Keratinocyte (primary cell): ENCODE measurements around the gene ATP1A1. TPM values are rescaled to one million over a fixed set of nuclear protein-coding genes. Genes with fewer than 3 reads are reported as not detected.

Experiments
- DNase-seq: peaks from one replicate; pipeline ENCODE4 v3.0.0-alpha.2; 2011; ENCODE audit warnings: low read depth, missing footprints, low spot score
- FAIRE-seq: peaks from 2 replicates; lab custom pipeline; 2011; peaks lifted over from hg19 to GRCh38; lab: Jason Lieb, UNC
- H2AFZ ChIP-seq: 2 replicates; pipeline ENCODE4 v1.6.0; 2012; ENCODE audit warnings: low read length, control low read depth, inconsistent platforms; ENCODE audit not compliant: control insufficient read depth
- H3K27ac ChIP-seq: 2 replicates; pipeline ENCODE4 v1.5.1; 2011; ENCODE audit warnings: low read length; ENCODE audit not compliant: control insufficient read depth, insufficient read depth
- H3K27me3 ChIP-seq: 3 replicates; pipeline ENCODE4 v1.6.0; 2011; ENCODE audit warnings: low read length; ENCODE audit not compliant: control insufficient read depth, insufficient read depth; ENCODE audit errors: extremely low read depth
- H3K36me3 ChIP-seq, 2 experiments: 2 replicates in 1 of 2; 3 replicates in 1 of 2; pipeline ENCODE4 v1.5.1; 2011; ENCODE audit warnings: low read length in 2 of 2, mild to moderate bottlenecking in 1 of 2; ENCODE audit not compliant: control insufficient read depth in 2 of 2, insufficient read depth in 2 of 2; ENCODE audit errors: extremely low read depth in 1 of 2
- H3K4me1 ChIP-seq: 3 replicates; pipeline ENCODE4 v1.5.1; 2011; ENCODE audit warnings: low read length; ENCODE audit not compliant: control insufficient read depth, insufficient read depth; ENCODE audit errors: extremely low read depth
- H3K4me2 ChIP-seq: 3 replicates; pipeline ENCODE4 v1.6.0; 2011; ENCODE audit warnings: low read depth, low read length; ENCODE audit not compliant: control insufficient read depth, insufficient read depth; ENCODE audit errors: extremely low read depth
- H3K4me3 ChIP-seq, 3 experiments: fragments of 200-600 bp in 1 of 3; sonication (generic) in 1 of 3; 2 replicates in 2 of 3; 3 replicates in 1 of 3; pipeline ENCODE4 v1.5.1; 2011 to 2016; ENCODE audit warnings: low read length in 3 of 3, mild to moderate bottlenecking in 3 of 3, control low read depth in 2 of 3, inconsistent platforms in 1 of 3, low read depth in 1 of 3, mixed read lengths in 1 of 3, mixed run types in 1 of 3, moderate library complexity in 1 of 3; ENCODE audit not compliant: control insufficient read depth in 2 of 3, insufficient read depth in 2 of 3; ENCODE audit errors: extremely low read depth in 1 of 3
- H3K79me2 ChIP-seq: 2 replicates; pipeline ENCODE4 v1.6.0; 2012; ENCODE audit warnings: low read length; ENCODE audit not compliant: control insufficient read depth, insufficient read depth
- H3K9ac ChIP-seq: 3 replicates; pipeline ENCODE4 v1.6.0; 2011; ENCODE audit warnings: low read length; ENCODE audit not compliant: control insufficient read depth, insufficient read depth; ENCODE audit errors: extremely low read depth
- H3K9me1 ChIP-seq: 3 replicates; pipeline ENCODE4 v1.6.0; 2011; ENCODE audit warnings: low read length; ENCODE audit not compliant: control insufficient read depth, insufficient read depth; ENCODE audit errors: extremely low read depth
- H3K9me3 ChIP-seq: 2 replicates; pipeline ENCODE4 v1.5.1; 2012; ENCODE audit warnings: low read depth, low read length; ENCODE audit not compliant: control insufficient read depth
- H4K20me1 ChIP-seq: 3 replicates; pipeline ENCODE4 v1.6.0; 2011; ENCODE audit warnings: low read length; ENCODE audit not compliant: control insufficient read depth, insufficient read depth; ENCODE audit errors: extremely low read depth
- EZH2 ChIP-seq: IDR thresholded peaks from one replicate; pipeline ENCODE4 v1.6.1; 2012; ENCODE audit warnings: inconsistent platforms, mild to moderate bottlenecking, low read length, moderate library complexity
- dilution Hi-C: fragments of 300-500 bp; cut with MboI; formaldehyde crosslinking; loops from one replicate; pipeline ENCODE4 v1.7.0; 2020; ENCODE audit warnings: low sequenced_read_pairs; ENCODE audit not compliant: extremely low pct_ligation_motif_present
- polyA plus RNA-seq, 5 experiments: library from polyadenylated mRNA; depleted of rRNA in 3 of 5; stranded (reverse) in 3 of 5; stranded (forward) in 1 of 5; unstranded in 1 of 5; fragments of >200 nt; gene quantifications; 1 replicate in 1 of 5; 2 replicates in 3 of 5; 3 replicates in 1 of 5; pipeline versions ENCODE4 v1.2.1 to v1.2.3, GENCODE V29; 2011 to 2012; ENCODE audit warnings: missing spikeins in 2 of 5, low read depth in 1 of 5, low replicate concordance in 1 of 5
- TF ChIP-seq, protein P1 (sequence below), 3 experiments: IDR thresholded peaks in 1 of 3; conservative IDR thresholded peaks in 1 of 3; optimal IDR thresholded peaks in 1 of 3; 2 replicates in 2 of 3; 3 replicates in 1 of 3; pipeline versions ENCODE3 to v1.5.1; 2011; ENCODE audit warnings: low read length in 3 of 3, mild to moderate bottlenecking in 3 of 3, moderate library complexity in 2 of 3, control low read depth in 1 of 3, inconsistent platforms in 1 of 3; ENCODE audit not compliant: insufficient read depth in 2 of 3; ENCODE audit errors: extremely low read depth in 1 of 3

The ATP1A1 gene
- polyA plus RNA-seq, 1 donor (not counting 4 experiments of a cell fraction or from before 2014, with no cell fraction given) = 357 TPM

DNA sequence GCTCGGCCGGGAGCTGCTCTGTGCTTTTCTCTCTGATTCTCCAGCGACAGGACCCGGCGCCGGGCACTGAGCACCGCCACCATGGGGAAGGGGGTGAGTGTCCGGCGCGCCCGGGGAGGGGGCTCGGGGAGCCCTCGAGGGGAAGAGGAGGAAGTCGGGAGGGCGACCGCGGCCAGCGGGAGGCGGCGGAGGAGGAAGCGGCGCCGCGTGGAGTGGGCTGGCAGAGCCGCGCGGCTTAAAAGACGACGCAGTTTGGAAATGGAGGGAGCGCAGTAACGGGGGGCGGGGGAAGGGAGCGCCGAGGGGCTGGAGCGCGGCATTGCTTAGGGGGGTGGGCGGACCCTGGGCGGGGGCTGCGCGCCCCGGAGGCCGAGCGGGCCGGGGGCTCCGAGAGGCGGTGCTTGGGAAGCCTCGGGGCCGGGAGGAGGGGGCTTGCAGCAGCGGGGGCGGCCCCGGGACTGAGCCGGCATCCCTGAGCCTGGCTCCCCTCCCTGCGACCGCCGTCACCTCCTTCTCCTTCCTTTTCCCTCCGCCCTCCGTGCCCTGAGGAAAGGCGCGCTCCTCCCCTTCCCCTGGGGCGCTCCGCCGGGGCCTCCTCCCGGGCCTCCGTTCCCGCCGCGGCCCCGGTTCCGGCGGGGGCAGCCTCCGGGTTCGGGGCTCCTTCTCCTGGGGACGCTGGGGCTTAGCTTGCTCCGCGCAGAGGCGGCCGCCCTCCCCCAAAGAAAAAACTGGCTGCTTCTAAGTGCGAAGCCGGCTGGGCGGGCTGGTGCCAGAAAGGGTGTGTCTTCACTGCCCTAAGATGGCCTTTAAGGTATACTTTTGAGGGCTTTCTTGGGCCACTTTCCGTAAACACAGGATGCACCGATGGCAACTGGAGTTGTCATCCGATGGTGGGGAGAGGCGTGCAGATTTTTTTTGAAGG is 648 bp downstream of the ATP1A1 start:
- Histone ChIP-seq H2AFZ (peak overlapping the region; percentile 23), H3K4me3 (peak overlapping the region; percentile 82 to 94 (median 86)), H3K36me3 (no peaks in the 10 kb centered on the region), H3K9ac (peak overlapping the region; percentile 78), H4K20me1 (no peaks in the 10 kb centered on the region), H3K27ac (peak overlapping the region; percentile 96), H3K27me3 (peaks cover 3% of the 10 kb centered on the region), H3K4me2 (peak overlapping the region; percentile 88), H3K4me1 (peaks cover 44% of the 10 kb centered on the region), H3K79me2 (peaks cover 32% of the 10 kb centered on the region), H3K9me3 (no peaks in the 10 kb centered on the region), H3K9me1 (no peaks in the 10 kb centered on the region)
- no peak for TF ChIP-seq EZH2
- TF ChIP-seq, protein P1, sequence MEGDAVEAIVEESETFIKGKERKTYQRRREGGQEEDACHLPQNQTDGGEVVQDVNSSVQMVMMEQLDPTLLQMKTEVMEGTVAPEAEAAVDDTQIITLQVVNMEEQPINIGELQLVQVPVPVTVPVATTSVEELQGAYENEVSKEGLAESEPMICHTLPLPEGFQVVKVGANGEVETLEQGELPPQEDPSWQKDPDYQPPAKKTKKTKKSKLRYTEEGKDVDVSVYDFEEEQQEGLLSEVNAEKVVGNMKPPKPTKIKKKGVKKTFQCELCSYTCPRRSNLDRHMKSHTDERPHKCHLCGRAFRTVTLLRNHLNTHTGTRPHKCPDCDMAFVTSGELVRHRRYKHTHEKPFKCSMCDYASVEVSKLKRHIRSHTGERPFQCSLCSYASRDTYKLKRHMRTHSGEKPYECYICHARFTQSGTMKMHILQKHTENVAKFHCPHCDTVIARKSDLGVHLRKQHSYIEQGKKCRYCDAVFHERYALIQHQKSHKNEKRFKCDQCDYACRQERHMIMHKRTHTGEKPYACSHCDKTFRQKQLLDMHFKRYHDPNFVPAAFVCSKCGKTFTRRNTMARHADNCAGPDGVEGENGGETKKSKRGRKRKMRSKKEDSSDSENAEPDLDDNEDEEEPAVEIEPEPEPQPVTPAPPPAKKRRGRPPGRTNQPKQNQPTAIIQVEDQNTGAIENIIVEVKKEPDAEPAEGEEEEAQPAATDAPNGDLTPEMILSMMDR (optimal IDR thresholded peaks at IDR 0.05 in 1 of 3, IDR thresholded peaks at IDR 0.05 in 1 of 3, conservative IDR thresholded peaks at IDR 0.05 in 1 of 3; ENCODE audit: extremely low read depth in 1 of 3, insufficient read depth in 2 of 3, low read length in 3 of 3) = no peak
- DNase-seq = no peak
- FAIRE-seq = no peak
- dilution Hi-C loops = no loop called here

DNA sequence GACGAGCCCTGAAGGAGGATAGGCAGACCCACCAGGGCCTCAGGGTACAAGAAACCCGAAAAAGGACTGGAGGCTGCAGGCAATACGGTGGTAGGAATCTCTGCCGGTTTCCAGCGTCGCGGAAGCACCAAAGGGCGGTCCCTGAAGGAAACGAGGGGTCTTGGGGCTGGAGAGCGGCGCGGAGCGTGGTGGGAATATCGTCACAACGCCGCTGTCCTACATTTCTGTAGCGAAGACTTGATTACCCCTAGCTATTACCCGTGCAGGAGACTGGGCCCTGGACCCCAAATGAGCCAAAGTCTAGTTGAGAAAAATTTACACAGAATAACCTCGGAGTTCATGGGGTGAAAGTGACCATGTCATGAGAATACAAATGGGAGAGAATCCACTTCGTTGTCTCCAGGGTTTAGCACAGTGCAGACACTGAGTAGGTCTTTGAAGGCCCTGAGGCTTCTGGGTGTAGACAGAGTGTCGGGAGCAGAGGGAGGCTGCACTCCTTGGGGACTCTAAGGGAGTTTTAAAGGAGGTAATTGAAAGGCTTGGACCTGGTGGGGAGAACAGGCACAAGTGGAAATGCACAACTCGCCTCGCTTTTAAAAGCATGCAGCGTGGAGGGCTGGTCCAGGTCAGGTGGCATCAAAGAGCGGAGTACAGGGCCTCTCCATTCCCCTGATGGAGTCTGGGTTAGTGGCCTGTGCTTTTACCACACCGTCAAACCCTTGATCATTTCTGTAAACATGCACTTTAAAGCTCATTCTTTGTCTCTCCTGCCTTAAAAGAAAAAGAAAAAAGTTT is 1.5 kb downstream of the ATP1A1 start:
- peaks cover 53% of the 10 kb centered on the region for H3K4me1 ChIP-seq
- H3K4me2 ChIP-seq = peak overlapping the region; percentile 88
- H3K27ac ChIP-seq = peak overlapping the region; percentile 96
- DNase-seq = no peak
- no peaks in the 10 kb centered on the region for H3K36me3 ChIP-seq
- no peaks in the 10 kb centered on the region for H3K9me1 ChIP-seq
- peak overlapping the region; percentile 82 to 94 (median 86) for H3K4me3 ChIP-seq
- no peaks in the 10 kb centered on the region for H4K20me1 ChIP-seq
- H3K79me2 ChIP-seq = peaks cover 40% of the 10 kb centered on the region
- H3K9me3 ChIP-seq = no peaks in the 10 kb centered on the region
- H3K9ac ChIP-seq = peak overlapping the region; percentile 78
- no peak for FAIRE-seq
- peaks cover 3% of the 10 kb centered on the region for H3K27me3 ChIP-seq
- TF ChIP-seq EZH2 = no peak
- TF ChIP-seq, protein P1 (optimal IDR thresholded peaks at IDR 0.05 in 1 of 3, IDR thresholded peaks at IDR 0.05 in 1 of 3, conservative IDR thresholded peaks at IDR 0.05 in 1 of 3; ENCODE audit: extremely low read depth in 1 of 3, insufficient read depth in 2 of 3, low read length in 3 of 3) = no peak
- dilution Hi-C loops = no loop called here
- peak overlapping the region; percentile 21 for H2AFZ ChIP-seq
